ENCODE results near the gene MIPOL1. TPM values are rescaled to one million over a fixed set of nuclear protein-coding genes. Genes with fewer than 3 reads are reported as not detected.
"Not testable (repeated sequence)": the region's sequence is repeated elsewhere in the genome, so short reads cannot be mapped to it uniquely, and the experiment has no call there.

The MIPOL1 gene
- 7.0 TPM for polyA plus RNA-seq (2013, experiment 1 of 2)
- 9.9 TPM for polyA plus RNA-seq (2013, experiment 2 of 2)

GRCh38 chr14:37197421-37198272, at the start of gene MIPOL1:
Gene MIPOL1 (plus strand): TSS chr14:37197937. CDS start chr14:37247889, 49,952 bp downstream.
- 1% methylated on average over 70 of the region's 70 CpGs for WGBS

GRCh38 chr14:37150414-37150813, 47.3 kb upstream of the MIPOL1 start:
- Histone ChIP-seq H3K4me3 (ENCODE audit: low read length) (no peak overlapping the region), H3K27ac (ENCODE audit: low read depth, low read length) (no peak overlapping the region), H3K4me1 (ENCODE audit: insufficient read depth, low read length) (no peaks in the 10 kb centered on the region), H3K27me3 (ENCODE audit: insufficient read depth, low read length) (no peaks in the 10 kb centered on the region), H3K9ac (ENCODE audit: low read depth, low read length) (no peak overlapping the region), H3K36me3 (ENCODE audit: insufficient read depth, low read length) (no peaks in the 10 kb centered on the region), H3K9me3 (ENCODE audit: insufficient read depth, low read depth, low read length) (no peaks in the 10 kb centered on the region)
- WGBS = 9% methylated on average over 2 of the region's 3 CpGs

More at GRCh38 chr14:37197421-37198272, at the start of gene MIPOL1:
- Histone ChIP-seq H3K27me3 (ENCODE audit: insufficient read depth, low read length) (no peaks in the 10 kb centered on the region), H3K4me3 (ENCODE audit: low read length) (peak within 1 kb of the TSS; percentile 68), H3K27ac (ENCODE audit: low read depth, low read length) (no peak within 1 kb of the TSS; the same call in 1 of the 2 replicates), H3K36me3 (ENCODE audit: insufficient read depth, low read length) (no peaks in the 10 kb centered on the region), H3K9me3 (ENCODE audit: insufficient read depth, low read depth, low read length) (no peaks in the 10 kb centered on the region), H3K4me1 (ENCODE audit: insufficient read depth, low read length) (no peaks in the 10 kb centered on the region; the same call in 1 of the 2 replicates), H3K9ac (ENCODE audit: low read depth, low read length) (peak within 1 kb of the TSS; percentile 76)

- Histone ChIP-seq H3K27me3 (ENCODE audit: insufficient read depth, low read length) (no peaks in the 10 kb centered on the region), H3K36me3 (ENCODE audit: insufficient read depth, low read length) (no peaks in the 10 kb centered on the region), H3K4me3 (ENCODE audit: low read length) (no peak overlapping the region), H3K9ac (ENCODE audit: low read depth, low read length) (no peak overlapping the region), H3K9me3 (ENCODE audit: insufficient read depth, low read depth, low read length) (no peaks in the 10 kb centered on the region), H3K4me1 (ENCODE audit: insufficient read depth, low read length) (no peaks in the 10 kb centered on the region), H3K27ac (ENCODE audit: low read depth, low read length) (no peak overlapping the region)
- WGBS = 93% methylated on average over 1 of the region's 1 CpG
Measured at GRCh38 chr14:37153005-37153404, 44.7 kb upstream of the MIPOL1 start.

GRCh38 chr14:37153483-37153882, 44.3 kb upstream of the MIPOL1 start:
- Histone ChIP-seq H3K27me3 (ENCODE audit: insufficient read depth, low read length) (no peaks in the 10 kb centered on the region), H3K9ac (ENCODE audit: low read depth, low read length) (no peak overlapping the region), H3K4me1 (ENCODE audit: insufficient read depth, low read length) (no peaks in the 10 kb centered on the region), H3K27ac (ENCODE audit: low read depth, low read length) (no peak overlapping the region), H3K36me3 (ENCODE audit: insufficient read depth, low read length) (no peaks in the 10 kb centered on the region), H3K4me3 (ENCODE audit: low read length) (no peak overlapping the region), H3K9me3 (ENCODE audit: insufficient read depth, low read depth, low read length) (no peaks in the 10 kb centered on the region)
- WGBS = 89% methylated on average over 5 of the region's 5 CpGs

GRCh38 chr14:37157987-37158386, 39.8 kb upstream of the MIPOL1 start:
- H3K27ac ChIP-seq (ENCODE audit: low read depth, low read length) = no peak overlapping the region
- H3K4me3 ChIP-seq (ENCODE audit: low read length) = no peak overlapping the region
- WGBS = 80% methylated on average over 2 of the region's 2 CpGs
- no peaks in the 10 kb centered on the region for H3K4me1 ChIP-seq (ENCODE audit: insufficient read depth, low read length)
- no peaks in the 10 kb centered on the region for H3K9me3 ChIP-seq (ENCODE audit: insufficient read depth, low read depth, low read length)
- H3K36me3 ChIP-seq (ENCODE audit: insufficient read depth, low read length) = no peaks in the 10 kb centered on the region
- H3K9ac ChIP-seq (ENCODE audit: low read depth, low read length) = no peak overlapping the region
- no peaks in the 10 kb centered on the region for H3K27me3 ChIP-seq (ENCODE audit: insufficient read depth, low read length)

GRCh38 chr14:37162307-37162706, 35.4 kb upstream of the MIPOL1 start:
- H3K27ac ChIP-seq (ENCODE audit: low read depth, low read length); H3K27me3 ChIP-seq (ENCODE audit: insufficient read depth, low read length); H3K36me3 ChIP-seq (ENCODE audit: insufficient read depth, low read length); H3K9me3 ChIP-seq (ENCODE audit: insufficient read depth, low read depth, low read length); H3K4me3 ChIP-seq (ENCODE audit: low read length); H3K9ac ChIP-seq (ENCODE audit: low read depth, low read length): not testable (repeated sequence)
- WGBS = no CpG with 5 or more reads among the region's 2 CpGs
- H3K4me1 ChIP-seq (ENCODE audit: insufficient read depth, low read length) = peaks cover 12% of the 10 kb centered on the region

GRCh38 chr14:37165794-37166193, 31.9 kb upstream of the MIPOL1 start:
- peaks cover 32% of the 10 kb centered on the region for H3K4me1 ChIP-seq (ENCODE audit: insufficient read depth, low read length)

GRCh38 chr14:37167151-37168047, 30.3 kb upstream of the MIPOL1 start:
- H3K9me3 ChIP-seq (ENCODE audit: insufficient read depth, low read depth, low read length) = no peaks in the 10 kb centered on the region
- 71% methylated on average over 10 of the region's 10 CpGs for WGBS
- H3K4me3 ChIP-seq (ENCODE audit: low read length) = peak overlapping the region; percentile 29
- H3K36me3 ChIP-seq (ENCODE audit: insufficient read depth, low read length) = no peaks in the 10 kb centered on the region
- H3K27me3 ChIP-seq (ENCODE audit: insufficient read depth, low read length) = no peaks in the 10 kb centered on the region
- H3K27ac ChIP-seq (ENCODE audit: low read depth, low read length) = peak overlapping the region; percentile 42; the same call in 1 of the 2 replicates
- no peak overlapping the region for H3K9ac ChIP-seq (ENCODE audit: low read depth, low read length)
- peaks cover 37% of the 10 kb centered on the region for H3K4me1 ChIP-seq (ENCODE audit: insufficient read depth, low read length)

More at GRCh38 chr14:37165794-37166193, 31.9 kb upstream of the MIPOL1 start:
- 89% methylated on average over 3 of the region's 3 CpGs for WGBS
- Histone ChIP-seq H3K27ac (ENCODE audit: low read depth, low read length) (no peak overlapping the region), H3K36me3 (ENCODE audit: insufficient read depth, low read length) (no peaks in the 10 kb centered on the region), H3K9me3 (ENCODE audit: insufficient read depth, low read depth, low read length) (no peaks in the 10 kb centered on the region), H3K4me3 (ENCODE audit: low read length) (no peak overlapping the region), H3K27me3 (ENCODE audit: insufficient read depth, low read length) (no peaks in the 10 kb centered on the region), H3K9ac (ENCODE audit: low read depth, low read length) (no peak overlapping the region)

- no peaks in the 10 kb centered on the region for H3K27me3 ChIP-seq (ENCODE audit: insufficient read depth, low read length)
- 82% methylated on average over 4 of the region's 4 CpGs for WGBS
- H3K4me1 ChIP-seq (ENCODE audit: insufficient read depth, low read length) = peaks cover 46% of the 10 kb centered on the region
- no peaks in the 10 kb centered on the region for H3K9me3 ChIP-seq (ENCODE audit: insufficient read depth, low read depth, low read length)
- no peak overlapping the region for H3K4me3 ChIP-seq (ENCODE audit: low read length)
- H3K27ac ChIP-seq (ENCODE audit: low read depth, low read length) = peak overlapping the region; percentile 67; the same call in 1 of the 2 replicates
- H3K36me3 ChIP-seq (ENCODE audit: insufficient read depth, low read length) = no peaks in the 10 kb centered on the region
- no peak overlapping the region for H3K9ac ChIP-seq (ENCODE audit: low read depth, low read length)
Measured at GRCh38 chr14:37168721-37169120, 29.0 kb upstream of the MIPOL1 start.

- Histone ChIP-seq H3K27ac (ENCODE audit: low read depth, low read length) (no peak overlapping the region), H3K9me3 (ENCODE audit: insufficient read depth, low read depth, low read length) (no peaks in the 10 kb centered on the region), H3K36me3 (ENCODE audit: insufficient read depth, low read length) (no peaks in the 10 kb centered on the region), H3K4me3 (ENCODE audit: low read length) (no peak overlapping the region), H3K9ac (ENCODE audit: low read depth, low read length) (no peak overlapping the region), H3K27me3 (ENCODE audit: insufficient read depth, low read length) (no peaks in the 10 kb centered on the region), H3K4me1 (ENCODE audit: insufficient read depth, low read length) (peaks cover 47% of the 10 kb centered on the region)
- WGBS = 96% methylated on average over 8 of the region's 8 CpGs
Measured at GRCh38 chr14:37170237-37170636, 27.5 kb upstream of the MIPOL1 start.

- Histone ChIP-seq H3K36me3 (ENCODE audit: insufficient read depth, low read length) (no peaks in the 10 kb centered on the region), H3K4me1 (ENCODE audit: insufficient read depth, low read length) (peaks cover 47% of the 10 kb centered on the region), H3K27me3 (ENCODE audit: insufficient read depth, low read length) (no peaks in the 10 kb centered on the region), H3K4me3 (ENCODE audit: low read length) (no peak overlapping the region), H3K27ac (ENCODE audit: low read depth, low read length) (no peak overlapping the region), H3K9ac (ENCODE audit: low read depth, low read length) (no peak overlapping the region), H3K9me3 (ENCODE audit: insufficient read depth, low read depth, low read length) (no peaks in the 10 kb centered on the region)
- 82% methylated on average over 8 of the region's 10 CpGs for WGBS
Measured at GRCh38 chr14:37170993-37171392, 26.7 kb upstream of the MIPOL1 start.

All from HUES64 (cell line).